Transverse colon (tissue), 3 donors: Measurements from ENCODE around the gene PLA1A.

ENCODE experiments used
- POLR2A ChIP-seq: fragments of 450-650 bp; IDR thresholded peaks from one replicate; pipeline ENCODE4 v1.6.1; 2016; ENCODE audit warnings: antibody characterized with exemption, mild to moderate bottlenecking, moderate library complexity
- TF ChIP-seq, protein P1 (sequence below), 5 experiments: fragments of 200-600 bp in 3 of 5; fragments of 450-650 bp in 2 of 5; sonication (generic) in 3 of 5; IDR thresholded peaks; 1 replicate in 2 of 5; 2 replicates in 3 of 5; pipeline ENCODE4 v1.5.1; 2016 to 2017; ENCODE audit warnings: antibody characterized with exemption in 5 of 5, inconsistent platforms in 3 of 5, mild to moderate bottlenecking in 2 of 5, moderate library complexity in 1 of 5

GRCh38 chr3:119637679-119638477, 40.2 kb downstream of the PLA1A start:
- no peak for TF ChIP-seq POLR2A
- TF ChIP-seq, protein P1, sequence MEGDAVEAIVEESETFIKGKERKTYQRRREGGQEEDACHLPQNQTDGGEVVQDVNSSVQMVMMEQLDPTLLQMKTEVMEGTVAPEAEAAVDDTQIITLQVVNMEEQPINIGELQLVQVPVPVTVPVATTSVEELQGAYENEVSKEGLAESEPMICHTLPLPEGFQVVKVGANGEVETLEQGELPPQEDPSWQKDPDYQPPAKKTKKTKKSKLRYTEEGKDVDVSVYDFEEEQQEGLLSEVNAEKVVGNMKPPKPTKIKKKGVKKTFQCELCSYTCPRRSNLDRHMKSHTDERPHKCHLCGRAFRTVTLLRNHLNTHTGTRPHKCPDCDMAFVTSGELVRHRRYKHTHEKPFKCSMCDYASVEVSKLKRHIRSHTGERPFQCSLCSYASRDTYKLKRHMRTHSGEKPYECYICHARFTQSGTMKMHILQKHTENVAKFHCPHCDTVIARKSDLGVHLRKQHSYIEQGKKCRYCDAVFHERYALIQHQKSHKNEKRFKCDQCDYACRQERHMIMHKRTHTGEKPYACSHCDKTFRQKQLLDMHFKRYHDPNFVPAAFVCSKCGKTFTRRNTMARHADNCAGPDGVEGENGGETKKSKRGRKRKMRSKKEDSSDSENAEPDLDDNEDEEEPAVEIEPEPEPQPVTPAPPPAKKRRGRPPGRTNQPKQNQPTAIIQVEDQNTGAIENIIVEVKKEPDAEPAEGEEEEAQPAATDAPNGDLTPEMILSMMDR (IDR thresholded peaks at IDR 0.05), result no peak
